ENCODE data around the gene WNT8A. TPM values are rescaled to one million over a fixed set of nuclear protein-coding genes. Genes with fewer than 3 reads are reported as not detected.

Gene WNT8A
- total and polyA plus RNA-seq, 2 of the 8 experiments (the other 6 are each of a cell fraction or from before 2014, with no cell fraction given), result 0.06 TPM; not detected in 1

GRCh38 chr5:138115254-138115653 lies 31.4 kb downstream of the WNT8A start:
- Histone ChIP-seq H4K8ac (ENCODE audit: extremely low read depth, insufficient read depth, low read length) (no peak overlapping the region), H3K4me2 (ENCODE audit: insufficient read depth in 1 of 2, low read depth in 2 of 2, low read length in 2 of 2) (no peak overlapping the region), H3K18ac (ENCODE audit: extremely low read depth, low read length) (no peak overlapping the region), H3K27me3 (replicated peaks in 1 of 4; ENCODE audit: control insufficient read depth in 3 of 4, extremely low read depth in 1 of 4, insufficient read depth in 3 of 4, low read length in 3 of 4) (no peaks in the 10 kb centered on the region), H4K20me1 (replicated peaks in 1 of 2; ENCODE audit: control insufficient read depth in 1 of 2, insufficient read depth in 2 of 2, low read length in 2 of 2) (no peaks in the 10 kb centered on the region), H3K4me3 (ENCODE audit: extremely low read depth in 1 of 4, insufficient read depth in 2 of 4, low read depth in 3 of 4, low read length in 4 of 4) (no peak overlapping the region), H2BK12ac (ENCODE audit: low read depth, low read length) (no peak overlapping the region), H2BK120ac (replicated peaks; ENCODE audit: low read depth, low read length) (no peak overlapping the region), H2BK5ac (ENCODE audit: low read depth, low read length) (no peak overlapping the region), H3K79me1 (ENCODE audit: low read depth, low read length) (no peaks in the 10 kb centered on the region), H3K4ac (replicated peaks; ENCODE audit: insufficient read length, low read depth, low read length) (no peak overlapping the region), H3K4me1 (replicated peaks in 1 of 4; ENCODE audit: control insufficient read depth in 3 of 4, insufficient read depth in 4 of 4, low read length in 3 of 4) (peaks cover 0 to 7% (median 4%) of the 10 kb centered on the region in 4 experiments; a peak in 5 of 7 replicates), H3K79me2 (ENCODE audit: control insufficient read depth in 1 of 2, insufficient read depth in 2 of 2, low read length in 2 of 2) (no peaks in the 10 kb centered on the region), H3K9ac (replicated peaks in 1 of 4; ENCODE audit: extremely low read depth in 1 of 4, low read depth in 3 of 4, low read length in 3 of 4) (no peak overlapping the region), H3K36me3 (ENCODE audit: control insufficient read depth in 2 of 4, insufficient read depth in 4 of 4, low read length in 3 of 4) (no peaks in the 10 kb centered on the region), H3K9me3 (ENCODE audit: insufficient read depth in 2 of 2, low read depth in 1 of 2, low read length in 1 of 2) (no peaks in the 10 kb centered on the region), H2AFZ (ENCODE audit: low read length) (no peak overlapping the region), H2BK15ac (ENCODE audit: low read length) (no peak overlapping the region), H4K91ac (replicated peaks; ENCODE audit: insufficient read length, low read length) (no peak overlapping the region), H3K27ac (ENCODE audit: low read depth, low read length) (no peak overlapping the region), H2BK20ac (ENCODE audit: low read length) (no peak overlapping the region), H3K23me2 (ENCODE audit: low read depth, low read length) (no peaks in the 10 kb centered on the region), H3K14ac (ENCODE audit: insufficient read length) (no peak overlapping the region), H3K23ac (ENCODE audit: insufficient read length) (no peak overlapping the region), H4K5ac (ENCODE audit: insufficient read length, low read depth, low read length) (no peak overlapping the region), H2AK5ac (ENCODE audit: low read depth, low read length) (no peak overlapping the region), H3K56ac (replicated peaks; ENCODE audit: insufficient read length, low read depth, low read length) (no peak overlapping the region)
- no peak for DNase-seq (ENCODE audit: low read depth in 1 of 2, low spot score in 2 of 2)
- no peak for TF ChIP-seq SIRT6 (IDR thresholded peaks at IDR 0.05; ENCODE audit: low read length)
- TF ChIP-seq YY1 (IDR thresholded peaks at IDR 0.05; ENCODE audit: low read depth, low read length), result no peak
- TF ChIP-seq, protein P1, sequence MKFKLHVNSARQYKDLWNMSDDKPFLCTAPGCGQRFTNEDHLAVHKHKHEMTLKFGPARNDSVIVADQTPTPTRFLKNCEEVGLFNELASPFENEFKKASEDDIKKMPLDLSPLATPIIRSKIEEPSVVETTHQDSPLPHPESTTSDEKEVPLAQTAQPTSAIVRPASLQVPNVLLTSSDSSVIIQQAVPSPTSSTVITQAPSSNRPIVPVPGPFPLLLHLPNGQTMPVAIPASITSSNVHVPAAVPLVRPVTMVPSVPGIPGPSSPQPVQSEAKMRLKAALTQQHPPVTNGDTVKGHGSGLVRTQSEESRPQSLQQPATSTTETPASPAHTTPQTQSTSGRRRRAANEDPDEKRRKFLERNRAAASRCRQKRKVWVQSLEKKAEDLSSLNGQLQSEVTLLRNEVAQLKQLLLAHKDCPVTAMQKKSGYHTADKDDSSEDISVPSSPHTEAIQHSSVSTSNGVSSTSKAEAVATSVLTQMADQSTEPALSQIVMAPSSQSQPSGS (IDR thresholded peaks at IDR 0.05; ENCODE audit: low read length), result no peak
- no peak for TF ChIP-seq RAD21 (IDR thresholded peaks at IDR 0.05 in 1 of 2, conservative IDR thresholded peaks at IDR 0.05 in 1 of 2; ENCODE audit: low read depth in 2 of 2, low read length in 2 of 2)
- ChIA-PET POLR2A (ENCODE audit: partially characterized antibody) (no interaction called here), CTCF (ENCODE audit: partially characterized antibody) (no interaction called here)
- FAIRE-seq, result no peak
